GM23338 (cell line): Measurements from ENCODE around the gene TNK2. TPM values are rescaled to one million over a fixed set of nuclear protein-coding genes. Genes with fewer than 3 reads are reported as not detected.

Experiments used
- ATAC-seq: fragments of 200-7000 bp; cut with Tn5 transposase; 3 replicates; pipeline ENCODE4 v1.9.1; 2020
- DNase-seq: peaks from one replicate; pipeline ENCODE4 v3.0.0-alpha.2; 2015; ENCODE audit warnings: low spot score
- H2AFZ ChIP-seq: fragments of 200-600 bp; sonication (generic); 2 replicates; pipeline ENCODE4 v1.8.0; 2016; ENCODE audit warnings: antibody characterized with exemption, mild to moderate bottlenecking, moderate library complexity
- H3F3A ChIP-seq: fragments of 200-600 bp; sonication (generic); replicated peaks from 2 replicates; pipeline ENCODE4 v1.8.0; 2017; ENCODE audit warnings: antibody characterized with exemption, mixed run types, low read depth
- H3K27ac ChIP-seq: fragments of 200-600 bp; sonication (generic); 2 replicates; pipeline ENCODE4 v1.6.1; 2016; ENCODE audit warnings: low read depth
- H3K27me3 ChIP-seq: fragments of 200-600 bp; sonication (generic); 2 replicates; pipeline ENCODE4 v1.8.0; 2016; ENCODE audit warnings: mild to moderate bottlenecking, mixed run types, moderate library complexity; ENCODE audit not compliant: insufficient read depth
- H3K36me3 ChIP-seq: fragments of 200-600 bp; sonication (generic); 2 replicates; pipeline ENCODE4 v1.8.0; 2016; ENCODE audit warnings: mild to moderate bottlenecking; ENCODE audit not compliant: insufficient read depth
- H3K4me1 ChIP-seq: fragments of 200-600 bp; sonication (generic); 2 replicates; pipeline ENCODE4 v1.8.0; 2016; ENCODE audit warnings: mild to moderate bottlenecking, moderate library complexity; ENCODE audit not compliant: insufficient read depth
- H3K4me2 ChIP-seq: fragments of 200-600 bp; sonication (generic); 2 replicates; pipeline ENCODE4 v1.7.1; 2017; ENCODE audit warnings: mixed run types
- H3K4me3 ChIP-seq: fragments of 200-600 bp; sonication (generic); 2 replicates; pipeline ENCODE4 v1.6.1; 2016; ENCODE audit warnings: mixed run types
- H3K79me2 ChIP-seq: fragments of 200-600 bp; sonication (generic); replicated peaks from 2 replicates; pipeline ENCODE4 v1.8.0; 2017; ENCODE audit warnings: mild to moderate bottlenecking; ENCODE audit not compliant: insufficient read depth
- H3K9me2 ChIP-seq: fragments of 200-600 bp; sonication (generic); 2 replicates; pipeline ENCODE4 v1.8.0; 2017; ENCODE audit not compliant: insufficient read depth
- H4K20me1 ChIP-seq: fragments of 200-600 bp; sonication (generic); replicated peaks from 2 replicates; pipeline ENCODE4 v1.8.0; 2017; ENCODE audit warnings: mild to moderate bottlenecking; ENCODE audit not compliant: insufficient read depth
- H3K27ac Mint-ChIP-seq: 2 replicates; pipeline ENCODE4 v1.8.0; 2020; ENCODE audit warnings: inconsistent platforms, mild to moderate bottlenecking, moderate library complexity, mixed read lengths
- H3K27me3 Mint-ChIP-seq: 3 replicates; pipeline ENCODE4 v1.8.0; 2022; ENCODE audit warnings: low read depth, mild to moderate bottlenecking, moderate library complexity, mixed read lengths, inconsistent platforms; ENCODE audit not compliant: insufficient read depth, poor library complexity
- H3K36me3 Mint-ChIP-seq: 3 replicates; pipeline ENCODE4 v1.8.0; 2021; ENCODE audit warnings: low read depth, mild to moderate bottlenecking, inconsistent platforms, moderate library complexity, mixed read lengths
- H3K4me1 Mint-ChIP-seq: 3 replicates; pipeline ENCODE4 v1.8.0; 2020; ENCODE audit warnings: mild to moderate bottlenecking, inconsistent platforms, mixed read lengths
- H3K4me3 Mint-ChIP-seq: 3 replicates; pipeline ENCODE4 v1.8.0; 2021; ENCODE audit warnings: moderate library complexity, mild to moderate bottlenecking, inconsistent platforms, mixed read lengths
- H3K9me3 Mint-ChIP-seq: 3 replicates; pipeline ENCODE4 v1.8.0; 2020; ENCODE audit warnings: moderate library complexity, mild to moderate bottlenecking, inconsistent platforms, mixed read lengths
- CREB1 ChIP-seq: fragments of 250-450 bp; sonication (Bioruptor Pico); IDR thresholded peaks from 2 replicates; pipeline ENCODE4 v1.5.0; 2020; ENCODE audit warnings: low read depth, mild to moderate bottlenecking, moderate library complexity
- CTCF ChIP-seq, 2 experiments: fragments of 200-600 bp in 1 of 2; sonication (generic) in 1 of 2; conservative IDR thresholded peaks; 2 replicates each; pipeline versions ENCODE4 v1.5.1 to v1.6.1; 2016 to 2017; ENCODE audit warnings: antibody characterized with exemption in 2 of 2, low read depth in 2 of 2, mild to moderate bottlenecking in 2 of 2, moderate library complexity in 1 of 2
- ETS1 ChIP-seq: IDR thresholded peaks from 2 replicates; pipeline ENCODE4 v1.6.1; 2016; ENCODE audit warnings: antibody characterized with exemption
- EZH2 ChIP-seq: fragments of 200-600 bp; sonication (generic); IDR thresholded peaks from one replicate; pipeline ENCODE4 v1.8.0; 2017; ENCODE audit warnings: antibody characterized with exemption, mild to moderate bottlenecking, low read depth; ENCODE audit not compliant: unreplicated experiment
- EZH2phosphoT487 ChIP-seq: fragments of 200-600 bp; sonication (generic); IDR thresholded peaks from one replicate; pipeline ENCODE4 v1.8.1; 2018; ENCODE audit warnings: antibody characterized with exemption; ENCODE audit not compliant: unreplicated experiment
- JUNB ChIP-seq: IDR thresholded peaks from one replicate; pipeline ENCODE4 v1.6.1; 2016; ENCODE audit warnings: antibody characterized with exemption; ENCODE audit not compliant: unreplicated experiment
- NANOG ChIP-seq: IDR thresholded peaks from 2 replicates; pipeline ENCODE4 v1.6.1; 2016; ENCODE audit warnings: antibody characterized with exemption, borderline replicate concordance
- POLR2AphosphoS5 ChIP-seq: IDR thresholded peaks from 2 replicates; pipeline ENCODE4 v1.6.1; 2016; ENCODE audit warnings: antibody characterized with exemption, low read depth
- REST ChIP-seq: IDR thresholded peaks from one replicate; pipeline ENCODE4 v1.6.1; 2018; ENCODE audit warnings: antibody characterized with exemption; ENCODE audit not compliant: unreplicated experiment
- STAT1 ChIP-seq: IDR thresholded peaks from one replicate; pipeline ENCODE4 v1.6.1; 2016; ENCODE audit warnings: antibody characterized with exemption; ENCODE audit not compliant: unreplicated experiment
- ZNF114 ChIP-seq: fragments of 250-450 bp; sonication (Bioruptor Pico); IDR thresholded peaks from 2 replicates; pipeline ENCODE4 v1.5.0; 2020; ENCODE audit warnings: mild to moderate bottlenecking, moderate library complexity
- ZNF331 ChIP-seq: fragments of 250-450 bp; sonication (Bioruptor Pico); IDR thresholded peaks from 2 replicates; pipeline ENCODE4 v1.5.0; 2020; ENCODE audit warnings: low read depth, mild to moderate bottlenecking, moderate library complexity
- ZNF462 ChIP-seq: fragments of 250-450 bp; sonication (Bioruptor Pico); IDR thresholded peaks from 2 replicates; pipeline ENCODE4 v1.5.0; 2020; ENCODE audit warnings: mild to moderate bottlenecking, moderate library complexity
- polyA plus RNA-seq: library from polyadenylated mRNA; unstranded; fragments of >200 nt; fragmentation: Nextera tagmentation; extraction: Ambion mirVana; gene quantifications from 2 replicates; pipeline ENCODE4 v1.2.1, GENCODE V29; 2016
- total RNA-seq: library from RNA; depleted of rRNA; stranded (reverse); fragments of >200 nt; shearing (Covaris generic); gene quantifications from 2 replicates; pipeline ENCODE4 v1.2.3, GENCODE V29; 2014

The TNK2 gene
- total and polyA plus RNA-seq, 2 experiments from 2014 or later, result 10.0 to 22.5 TPM

GRCh38 chr3:195916991-195917390 lies 8.6 kb upstream of the TNK2 start:
- H3K27ac Mint-ChIP-seq, result no peak overlapping the region
- H3K36me3 Mint-ChIP-seq, result no peaks in the 10 kb centered on the region
- peaks cover 19% of the 10 kb centered on the region for H3K4me1 Mint-ChIP-seq

More at GRCh38 chr3:195916991-195917390, 8.6 kb upstream of the TNK2 start:
- Histone ChIP-seq H3K27me3 (no peaks in the 10 kb centered on the region), H3K4me1 (peaks cover 12% of the 10 kb centered on the region), H3K9me2 (no peaks in the 10 kb centered on the region), H3K79me2 (no peaks in the 10 kb centered on the region), H3K4me2 (no peak overlapping the region), H3K4me3 (no peak overlapping the region), H3K36me3 (no peaks in the 10 kb centered on the region), H3F3A (peaks cover 4% of the 10 kb centered on the region), H2AFZ (no peak overlapping the region), H3K27ac (no peak overlapping the region), H4K20me1 (no peaks in the 10 kb centered on the region)
- DNase-seq (no peak), ATAC-seq (no peak)
- H3K27me3 Mint-ChIP-seq, result peaks cover 15% of the 10 kb centered on the region
- TF ChIP-seq CREB1 (CRISPR knock-in tag) (no peak), ZNF331 (no peak), POLR2AphosphoS5 (no peak), ETS1 (no peak), JUNB (no peak), REST (no peak), STAT1 (no peak), CTCF (conservative IDR thresholded peaks at IDR 0.05; ENCODE audit: low read depth in 2 of 2) (no peak), ZNF462 (CRISPR knock-in tag) (no peak), EZH2phosphoT487 (no peak), EZH2 (no peak), NANOG (no peak), ZNF114 (CRISPR knock-in tag) (no peak)
- no peak overlapping the region for H3K4me3 Mint-ChIP-seq
- H3K9me3 Mint-ChIP-seq, result no peaks in the 10 kb centered on the region
